ENCODE measurements around the gene LSM6.

GRCh38 chr4:146155152-146155724, 20.3 kb upstream of the LSM6 start:
- TF ChIP-seq PATZ1 (CRISPR knock-in tag; IDR thresholded peaks at IDR 0.05; ENCODE audit: borderline replicate concordance) (no peak), RARB (CRISPR knock-in tag; IDR thresholded peaks at IDR 0.05) (no peak), CREB5 (CRISPR knock-in tag; IDR thresholded peaks at IDR 0.05; ENCODE audit: low read depth) (no peak), OSR1 (CRISPR knock-in tag; IDR thresholded peaks at IDR 0.05) (no peak), PPARA (CRISPR knock-in tag; IDR thresholded peaks at IDR 0.05; ENCODE audit: borderline replicate concordance) (no peak), CSRNP3 (CRISPR knock-in tag; IDR thresholded peaks at IDR 0.05) (no peak), ISL1 (CRISPR knock-in tag; IDR thresholded peaks at IDR 0.05) (no peak), CSDC2 (CRISPR knock-in tag; IDR thresholded peaks at IDR 0.05) (no peak), ESRRG (CRISPR knock-in tag; IDR thresholded peaks at IDR 0.05) (no peak), TSHZ2 (CRISPR knock-in tag; IDR thresholded peaks at IDR 0.05) (no peak), ZNF70 (CRISPR knock-in tag; IDR thresholded peaks at IDR 0.05) (no peak), POU6F1 (CRISPR knock-in tag; IDR thresholded peaks at IDR 0.05; ENCODE audit: borderline replicate concordance, low read depth) (no peak), BACH2 (CRISPR knock-in tag; IDR thresholded peaks at IDR 0.05; ENCODE audit: borderline replicate concordance) (no peak), GLIS3 (CRISPR knock-in tag; IDR thresholded peaks at IDR 0.05) (no peak)
